Measurements from ENCODE around the gene S100A6. TPM values are rescaled to one million over a fixed set of nuclear protein-coding genes. Genes with fewer than 3 reads are reported as not detected.

Gene S100A6
- total RNA-seq, 4 donors from 2014 or later, result 315 to 566 (median 427) TPM

- TF ChIP-seq, protein P1, sequence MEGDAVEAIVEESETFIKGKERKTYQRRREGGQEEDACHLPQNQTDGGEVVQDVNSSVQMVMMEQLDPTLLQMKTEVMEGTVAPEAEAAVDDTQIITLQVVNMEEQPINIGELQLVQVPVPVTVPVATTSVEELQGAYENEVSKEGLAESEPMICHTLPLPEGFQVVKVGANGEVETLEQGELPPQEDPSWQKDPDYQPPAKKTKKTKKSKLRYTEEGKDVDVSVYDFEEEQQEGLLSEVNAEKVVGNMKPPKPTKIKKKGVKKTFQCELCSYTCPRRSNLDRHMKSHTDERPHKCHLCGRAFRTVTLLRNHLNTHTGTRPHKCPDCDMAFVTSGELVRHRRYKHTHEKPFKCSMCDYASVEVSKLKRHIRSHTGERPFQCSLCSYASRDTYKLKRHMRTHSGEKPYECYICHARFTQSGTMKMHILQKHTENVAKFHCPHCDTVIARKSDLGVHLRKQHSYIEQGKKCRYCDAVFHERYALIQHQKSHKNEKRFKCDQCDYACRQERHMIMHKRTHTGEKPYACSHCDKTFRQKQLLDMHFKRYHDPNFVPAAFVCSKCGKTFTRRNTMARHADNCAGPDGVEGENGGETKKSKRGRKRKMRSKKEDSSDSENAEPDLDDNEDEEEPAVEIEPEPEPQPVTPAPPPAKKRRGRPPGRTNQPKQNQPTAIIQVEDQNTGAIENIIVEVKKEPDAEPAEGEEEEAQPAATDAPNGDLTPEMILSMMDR (IDR thresholded peaks at IDR 0.05), result no peak
- ATAC-seq (ENCODE audit: low FRiP score) (no peak), DNase-seq (ENCODE audit: low spot score) (no peak)
Observed at GRCh38 chr1:153542956-153543711, 7.3 kb upstream of the S100A6 start.

- DNase-seq (ENCODE audit: low spot score) (no peak), ATAC-seq (ENCODE audit: low FRiP score) (no peak)
- TF ChIP-seq, protein P1 (IDR thresholded peaks at IDR 0.05), result no peak
Observed at GRCh38 chr1:153541641-153542590, 6.1 kb upstream of the S100A6 start.

DNA sequence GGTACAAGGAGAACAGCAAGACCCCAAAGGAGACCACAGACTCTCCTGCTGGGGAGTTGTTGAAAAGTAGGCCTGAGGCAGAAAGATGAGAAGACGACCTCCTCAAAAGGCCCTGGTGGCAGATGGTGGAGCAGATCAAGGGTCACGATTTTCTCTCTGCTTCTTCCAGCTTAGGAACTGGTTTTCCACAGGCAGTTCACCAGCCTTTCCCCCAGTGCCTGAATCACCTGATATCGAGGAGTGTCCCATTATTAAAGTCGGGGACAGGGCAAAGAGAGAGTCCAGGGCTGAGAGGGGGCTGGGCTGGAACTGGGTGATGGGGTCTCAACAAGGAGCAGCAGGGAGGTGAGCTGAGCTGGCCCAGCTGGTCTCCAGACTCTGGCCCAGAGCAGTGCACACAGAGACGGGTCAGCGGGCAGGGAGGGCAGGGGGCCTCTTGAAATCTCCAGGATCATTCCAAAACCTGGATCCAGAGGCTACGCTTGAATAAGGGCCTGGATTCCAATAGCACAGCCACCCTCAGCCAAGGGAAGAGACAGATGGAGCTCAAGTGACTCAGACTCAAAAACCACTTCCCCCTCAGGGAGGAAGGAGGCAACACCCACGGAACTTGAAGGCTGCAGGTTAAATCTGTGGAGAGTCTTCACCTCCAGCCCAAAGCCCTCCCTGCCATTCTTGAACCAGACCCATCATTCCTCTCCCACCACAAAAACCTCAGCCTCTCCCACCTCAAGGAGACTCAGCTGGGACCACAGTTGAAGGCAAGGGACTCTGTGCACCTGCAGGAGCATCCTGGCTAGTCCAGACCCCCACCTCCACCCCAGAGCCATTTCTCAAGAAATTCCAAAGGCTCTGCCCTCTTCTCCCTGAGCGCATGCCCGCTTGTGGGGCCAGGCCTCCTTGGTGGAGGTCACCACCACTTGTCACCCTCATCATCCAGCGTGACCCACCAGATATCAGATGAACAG is 4.9 kb upstream of the S100A6 start, which contains the start of gene S100A5:
Gene S100A5, minus strand, starts transcription at position 541 of the 968 bp plus-strand sequence. CDS start 743 bp downstream, outside the sequence.
- ATAC-seq (ENCODE audit: low FRiP score) (no peak), DNase-seq (ENCODE audit: low spot score) (no peak)
- TF ChIP-seq, protein P1 (IDR thresholded peaks at IDR 0.05), result no peak

GRCh38 chr1:153539395-153540093 is 3.8 kb upstream of the S100A6 start:
- DNase-seq (ENCODE audit: low spot score) (no peak), ATAC-seq (ENCODE audit: low FRiP score) (no peak)
- TF ChIP-seq, protein P1 (IDR thresholded peaks at IDR 0.05), result no peak

- DNase-seq (ENCODE audit: low spot score), result no peak
- TF ChIP-seq, protein P1 (IDR thresholded peaks at IDR 0.05), result no peak
- ATAC-seq (ENCODE audit: low FRiP score), result no peak
Observed at GRCh38 chr1:153538315-153538821, 2.6 kb upstream of the S100A6 start.

DNA sequence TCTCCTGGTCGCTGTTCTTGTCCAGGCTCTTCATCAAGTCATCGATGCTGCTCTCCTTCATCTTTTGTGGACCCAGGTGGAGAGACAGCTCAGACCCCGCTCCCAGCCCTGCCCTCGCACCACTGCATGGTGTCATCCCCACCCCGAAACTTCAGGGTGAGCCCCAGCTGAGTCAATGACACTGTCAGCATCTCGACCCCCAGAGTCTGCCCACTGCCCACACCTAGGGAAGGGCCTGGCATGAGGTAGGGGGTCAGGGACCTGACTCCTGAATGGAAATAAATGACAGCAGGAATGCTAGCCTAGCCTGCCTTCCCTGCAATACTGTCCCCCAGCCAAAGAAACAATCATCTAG is 1.6 kb upstream of the S100A6 start:
- DNase-seq (ENCODE audit: low spot score), result no peak
- ATAC-seq (ENCODE audit: low FRiP score), result no peak
- TF ChIP-seq, protein P1 (IDR thresholded peaks at IDR 0.05), result no peak
